K562 (cell line): ENCODE measurements around the gene NKD1. TPM values are rescaled to one million over a fixed set of nuclear protein-coding genes. Genes with fewer than 3 reads are reported as not detected.

Experiments used
- ATAC-seq: fragments of 200-7000 bp; cut with Tn5 transposase; 3 replicates; pipeline ENCODE4 v1.9.1; 2020; ENCODE audit warnings: moderate library complexity
- BruUV-seq: library from RNA; stranded (reverse); fragments of 400-500 nt; replicated peaks from 2 replicates; lab custom pipeline; 2021; lab: Mats Ljungman, UMichigan
- CTCF ChIA-PET: fragments of 300-600 bp; formaldehyde crosslinking; extraction: SDS; loops from one replicate; lab custom pipeline; 2021; ENCODE audit warnings: low intra/inter-chr PET ratio; lab: Yijun Ruan, JAX
- POLR2A ChIA-PET: fragments of 300-600, 350-650 bp; sonication (Branson Sonifier 250); formaldehyde crosslinking; extraction: SDS; loops from one replicate; lab custom pipeline; 2021; ENCODE audit warnings: antibody characterized with exemption, inconsistent platforms; lab: Yijun Ruan, JAX
- DNase-seq, 4 experiments: peaks; one replicate each; pipeline versions ENCODE4 v3.0.0 to v3.0.0-alpha.2; 2011 to 2018; ENCODE audit warnings: low spot score in 3 of 4, mixed read lengths in 3 of 4; ENCODE audit errors: extremely low read depth in 1 of 4
- FAIRE-seq: peaks from 2 replicates; lab custom pipeline; 2011; peaks lifted over from hg19 to GRCh38; lab: Jason Lieb, UNC
- H2AFZ ChIP-seq: 2 replicates; pipeline ENCODE4 v1.6.0; 2011; ENCODE audit warnings: low read depth, low read length, control low read depth, inconsistent platforms
- H3K27ac ChIP-seq: fragments of 200-600 bp; 3 replicates; pipeline ENCODE4 v1.8.0; 2011; ENCODE audit warnings: low read depth, mild to moderate bottlenecking, control low read depth, inconsistent platforms, low read length, moderate library complexity, mixed read lengths; ENCODE audit errors: extremely low read depth
- H3K27me3 ChIP-seq, 2 experiments: fragments of 300-600 bp in 1 of 2; 2 replicates in 1 of 2; 3 replicates in 1 of 2; pipeline versions ENCODE4 v1.6.0 to v1.8.0; 2011; ENCODE audit warnings: inconsistent platforms in 2 of 2, low read length in 2 of 2, mild to moderate bottlenecking in 1 of 2, mixed read lengths in 1 of 2, moderate library complexity in 1 of 2; ENCODE audit not compliant: control insufficient read depth in 2 of 2, insufficient read depth in 2 of 2
- H3K36me3 ChIP-seq: fragments of 300-600 bp; 3 replicates; pipeline ENCODE4 v1.8.0; 2011; ENCODE audit warnings: mild to moderate bottlenecking, low read length, inconsistent platforms; ENCODE audit not compliant: control insufficient read depth, insufficient read depth
- H3K4me1 ChIP-seq, 2 experiments: fragments of 200-600 bp in 1 of 2; replicated peaks in 1 of 2; 2 replicates in 1 of 2; 3 replicates in 1 of 2; pipeline versions ENCODE4 v1.5.1 to v1.8.0; 2011; ENCODE audit warnings: inconsistent platforms in 2 of 2, low read length in 2 of 2, mild to moderate bottlenecking in 1 of 2, mixed read lengths in 1 of 2, moderate library complexity in 1 of 2; ENCODE audit not compliant: control insufficient read depth in 2 of 2, insufficient read depth in 2 of 2
- H3K4me2 ChIP-seq: 2 replicates; pipeline ENCODE4 v1.6.1; 2011; ENCODE audit warnings: low read length, control low read depth, inconsistent platforms, mixed read lengths; ENCODE audit not compliant: insufficient read depth
- H3K4me3 ChIP-seq: fragments of 200-600 bp; sonication (generic), shearing (Covaris generic); 2 replicates; pipeline ENCODE4 v1.5.1; 2016; ENCODE audit warnings: control low read depth, inconsistent platforms
- H3K79me2 ChIP-seq: fragments of 200-600 bp; 3 replicates; pipeline ENCODE4 v1.8.0; 2011; ENCODE audit warnings: low read length, inconsistent platforms; ENCODE audit not compliant: control insufficient read depth, insufficient read depth
- H3K9ac ChIP-seq, 2 experiments: 2 replicates each; pipeline versions ENCODE4 v1.6.0 to v1.6.1; 2011; ENCODE audit warnings: low read depth in 2 of 2, low read length in 2 of 2, control low read depth in 1 of 2, inconsistent platforms in 1 of 2, mild to moderate bottlenecking in 1 of 2, mixed read lengths in 1 of 2; ENCODE audit not compliant: insufficient read depth in 1 of 2
- H3K9me1 ChIP-seq: one replicate; pipeline ENCODE4 v1.6.0; 2011; ENCODE audit warnings: inconsistent platforms, mild to moderate bottlenecking, low read length, moderate library complexity; ENCODE audit not compliant: control insufficient read depth, insufficient read depth
- H3K9me3 ChIP-seq: replicated peaks from 2 replicates; pipeline ENCODE4 v1.5.1; 2011; ENCODE audit warnings: low read depth, low read length, inconsistent platforms; ENCODE audit not compliant: control insufficient read depth, insufficient read depth
- H4K20me1 ChIP-seq: replicated peaks from 2 replicates; pipeline ENCODE4 v1.6.1; 2011; ENCODE audit warnings: low read length, inconsistent platforms, mixed read lengths; ENCODE audit not compliant: control insufficient read depth, insufficient read depth
- CTCF ChIP-seq, 3 experiments: IDR thresholded peaks in 2 of 3; conservative IDR thresholded peaks in 1 of 3; 2 replicates each; pipeline ENCODE4 v1.5.1; 2011 to 2012; ENCODE audit warnings: low read length in 3 of 3, mild to moderate bottlenecking in 3 of 3, control low read depth in 2 of 3, improper control_type of control experiment in 1 of 3, inconsistent platforms in 1 of 3, low read depth in 1 of 3, mixed read lengths in 1 of 3, moderate library complexity in 1 of 3; ENCODE audit not compliant: insufficient read depth in 2 of 3
- CTCFL ChIP-seq: IDR thresholded peaks from 2 replicates; pipeline ENCODE4 v1.6.1; 2011; ENCODE audit warnings: borderline replicate concordance, low read depth, mild to moderate bottlenecking, moderate library complexity, low read length; ENCODE audit not compliant: insufficient read depth, poor library complexity, severe bottlenecking
- MCM7 ChIP-seq, 2 experiments: fragments of 450-650 bp; IDR thresholded peaks; 2 replicates each; pipeline ENCODE4 v1.6.1; 2016 to 2018
- WGBS: fragments of 100-300 bp; shearing (Covaris generic); methylation state at CpG from one replicate; pipeline ENCODE4 v1.1.6; 2016; ENCODE audit warnings: low coverage, mixed read lengths; ENCODE audit not compliant: insufficient coverage; ENCODE audit errors: missing lambda C conversion rate; 5-methylcytosine and 5-hydroxymethylcytosine counted together
- in situ Hi-C: fragments of 300-500 bp; cut with MboI; formaldehyde crosslinking; loops from 4 replicates; pipeline ENCODE4 v1.15.0; 2018; ENCODE audit warnings: inconsistent platforms, mixed read lengths
- intact Hi-C: fragments of 100-400 bp; cut with micrococcal nuclease; formaldehyde crosslinking; loops from 2 replicates; pipeline ENCODE4 v1.14.2; 2022
- polyA plus RNA-seq, 8 experiments: library from polyadenylated mRNA; depleted of rRNA in 4 of 8; stranded (reverse) in 5 of 8; unstranded in 3 of 8; fragments of >200 nt; fragmentation: Nextera tagmentation in 2 of 8; fragmentation: Illumina TruSeq in 1 of 8; extraction: Ambion mirVana in 2 of 8; extraction: Trizol in 1 of 8; gene quantifications; 2 replicates each; pipeline versions ENCODE4 v1.2.1 to v1.2.3, GENCODE V29; 2011 to 2014; ENCODE audit warnings: inconsistent platforms in 1 of 8, missing spikeins in 1 of 8
- total RNA-seq, 7 experiments: library from RNA; depleted of rRNA in 6 of 7; stranded (reverse); fragments of >200 nt in 6 of 7; fragmentation: Illumina TruSeq in 2 of 7; extraction: Trizol in 2 of 7; gene quantifications; 2 replicates each; pipeline versions ENCODE4 v1.2.1 to v1.2.3, GENCODE V29; 2011 to 2021; ENCODE audit warnings: low replicate concordance in 1 of 7

NKD1 gene
- total and polyA plus RNA-seq, 9 of the 15 experiments (the other 6 are each of a cell fraction or from before 2014, with no cell fraction given): under 0.01 to 0.24 (median 0.04) TPM; not detected in 2

- Histone ChIP-seq H3K4me2 (no peak overlapping the region), H3K4me3 (no peak overlapping the region), H3K9me3 (no peaks in the 10 kb centered on the region), H3K9me1 (no peaks in the 10 kb centered on the region), H3K27ac (no peak overlapping the region), H3K4me1 (peaks cover 0 to 9% of the 10 kb centered on the region in 2 experiments; a peak in 1 of 5 replicates), H3K36me3 (no peaks in the 10 kb centered on the region), H4K20me1 (peaks cover 14% of the 10 kb centered on the region; the same call in 1 of the 2 replicates), H3K9ac (no peak overlapping the region), H3K79me2 (no peaks in the 10 kb centered on the region), H3K27me3 (peaks cover 30 to 62% of the 10 kb centered on the region in 2 experiments; a peak in 4 of 5 replicates), H2AFZ (no peak overlapping the region)
- FAIRE-seq (no peak), DNase-seq (peak in 2 of 4 experiments; percentile 19 to 25), ATAC-seq (peak; percentile 76)
- CTCF ChIA-PET: interaction anchor here (0.6 kb wide), 1 partner anchor 180 kb away, joined by 4 read pairs; no protein-coding TSS in a partner anchor
- WGBS: 6% methylated on average over 9 of the region's 9 CpGs
- in situ Hi-C loops: no loop called here
- intact Hi-C loops: loop anchor here (2.0 kb wide), 1 partner anchor 53 kb away; no protein-coding TSS in a partner anchor
- no TSS peak for BruUV-seq
- TF ChIP-seq CTCFL: peak; percentile 23
- TF ChIP-seq MCM7 (IDR thresholded peaks at IDR 0.05): no peak
- peak in 2 of 3 experiments; percentile 7 to 27; a peak in 2 of 6 replicates for TF ChIP-seq CTCF (IDR thresholded peaks at IDR 0.05 in 2 of 3, conservative IDR thresholded peaks at IDR 0.05 in 1 of 3; ENCODE audit: insufficient read depth in 2 of 3, low read depth in 1 of 3, low read length in 3 of 3)
- POLR2A ChIA-PET: no interaction called here
These were observed 63.2 kb downstream of the NKD1 start for GRCh38 chr16:50611332-50611934.
